HG03103 (cell line): Measurements from ENCODE around the gene ARMC8.

Source experiments
- ATAC-seq: cut with Tn5 transposase; IDR thresholded peaks from one replicate; pipeline ENCODE4 v1.9.1; 2021; ENCODE audit warnings: low read depth; ENCODE audit not compliant: unreplicated experiment

Gene ARMC8

GRCh38 chr3:138197524-138197923 lies 10.4 kb downstream of the ARMC8 start:
- no peak for ATAC-seq

DNA sequence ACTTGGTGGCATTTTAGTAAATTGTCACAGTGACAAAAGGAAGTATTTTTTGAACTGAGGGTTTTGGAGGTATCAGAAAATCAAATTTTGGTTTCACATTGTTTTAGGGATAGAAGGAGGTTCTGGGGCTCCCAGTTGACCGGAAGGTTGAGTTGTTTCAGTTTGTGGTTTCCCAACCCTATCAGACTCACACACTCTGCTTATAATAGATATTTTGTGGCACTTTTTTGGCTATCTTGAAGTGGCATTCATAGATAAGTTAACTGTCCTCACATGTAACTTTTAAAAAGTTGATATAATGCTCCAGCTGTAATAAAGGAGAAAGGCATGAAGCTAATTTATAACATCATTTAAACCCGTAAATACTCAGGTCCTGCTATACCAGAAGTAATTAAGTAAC lies 12.8 kb downstream of the ARMC8 start:
- ATAC-seq: peak; percentile 61

DNA sequence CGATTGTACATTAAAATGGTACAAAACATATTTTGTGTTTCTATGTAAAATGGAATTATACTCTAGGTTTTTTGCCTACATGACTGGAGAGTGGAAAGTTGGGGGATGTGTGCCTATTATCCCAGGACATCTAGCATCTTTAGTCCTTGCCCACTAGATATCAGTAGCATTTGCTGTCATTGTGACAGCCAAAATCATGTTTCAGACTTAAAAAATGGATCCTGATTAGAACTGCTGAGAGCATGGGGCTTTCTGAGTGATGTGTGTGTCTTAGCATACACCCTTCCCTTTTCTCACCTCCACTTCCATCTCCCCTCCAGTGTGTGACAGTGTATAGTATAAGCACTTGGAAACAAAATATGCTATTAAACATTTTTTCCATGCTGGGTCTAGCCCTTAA lies 13.3 kb downstream of the ARMC8 start:
- no peak for ATAC-seq

DNA sequence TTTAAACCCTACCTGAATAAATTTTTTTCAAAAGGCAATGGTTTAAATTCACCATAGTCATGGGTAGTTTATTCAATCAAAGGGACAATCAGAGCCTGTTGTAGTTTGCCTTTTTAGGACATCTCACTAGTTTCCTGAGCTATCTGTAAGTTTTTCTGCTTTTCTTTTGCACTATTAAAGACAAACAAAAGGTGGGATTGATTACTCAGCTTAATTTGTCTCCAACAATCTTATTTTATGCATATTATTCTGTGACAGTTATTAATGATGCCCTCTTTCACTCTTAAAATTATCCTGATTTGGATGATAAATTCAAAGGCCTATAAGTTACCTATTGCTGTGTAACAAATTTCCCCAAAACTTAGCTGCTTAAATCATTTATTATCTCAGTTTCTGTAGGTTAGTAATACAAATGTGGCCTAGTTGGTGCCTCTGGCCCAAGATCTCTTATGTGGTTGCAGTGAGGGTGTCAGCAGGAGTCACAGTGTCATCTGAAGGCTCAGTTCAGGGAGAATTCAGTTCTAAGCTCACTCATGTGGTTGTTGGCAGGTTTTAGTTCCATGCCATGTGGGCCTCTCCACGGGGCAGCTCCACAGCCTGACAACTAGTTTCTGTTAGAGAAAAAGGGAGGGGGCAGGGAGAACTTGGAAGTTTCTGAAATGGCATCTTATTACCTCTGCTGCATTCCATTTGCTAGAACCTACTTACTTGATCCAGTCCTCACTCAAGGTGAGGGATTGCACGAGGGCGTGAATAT lies 16.0 kb downstream of the ARMC8 start:
- ATAC-seq: no peak

DNA sequence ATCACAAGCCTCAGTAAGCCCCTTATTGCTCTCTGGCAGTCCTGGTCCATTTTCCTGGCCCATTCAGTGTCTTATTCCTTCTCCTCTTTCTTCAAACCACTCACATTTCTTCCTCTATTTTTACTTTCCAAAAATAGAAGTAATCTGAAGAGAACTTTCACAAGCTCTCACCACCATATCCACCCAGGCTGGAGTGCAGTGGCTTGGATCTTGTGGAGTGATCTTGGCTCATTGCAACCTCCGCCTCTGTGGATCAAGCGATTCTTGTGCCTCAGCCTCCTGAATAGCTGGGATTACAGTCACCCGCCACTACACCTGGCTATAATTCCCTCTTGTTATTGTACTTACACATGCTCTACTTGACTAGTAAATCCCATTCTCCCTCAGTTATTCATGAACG lies 16.8 kb downstream of the ARMC8 start:
- no peak for ATAC-seq

DNA sequence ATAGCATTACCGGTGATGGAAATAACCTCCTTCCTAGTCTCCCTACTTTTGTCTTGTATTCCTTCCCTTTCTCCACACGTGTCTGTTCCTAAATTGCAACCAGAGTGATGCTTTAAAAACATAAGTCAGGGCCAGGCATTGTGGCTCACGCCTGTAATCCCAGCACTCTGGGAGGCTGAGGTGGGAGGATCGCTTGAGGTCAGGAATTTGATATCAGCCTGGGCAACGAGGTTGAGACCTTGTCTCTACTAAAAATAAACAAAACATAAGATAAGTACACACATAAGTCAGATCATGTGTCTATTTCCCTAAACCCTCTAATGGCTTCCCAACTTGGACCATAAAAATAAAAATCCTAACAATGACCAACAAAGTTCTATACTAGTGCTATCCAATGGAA lies 18.4 kb downstream of the ARMC8 start:
- no peak for ATAC-seq

DNA sequence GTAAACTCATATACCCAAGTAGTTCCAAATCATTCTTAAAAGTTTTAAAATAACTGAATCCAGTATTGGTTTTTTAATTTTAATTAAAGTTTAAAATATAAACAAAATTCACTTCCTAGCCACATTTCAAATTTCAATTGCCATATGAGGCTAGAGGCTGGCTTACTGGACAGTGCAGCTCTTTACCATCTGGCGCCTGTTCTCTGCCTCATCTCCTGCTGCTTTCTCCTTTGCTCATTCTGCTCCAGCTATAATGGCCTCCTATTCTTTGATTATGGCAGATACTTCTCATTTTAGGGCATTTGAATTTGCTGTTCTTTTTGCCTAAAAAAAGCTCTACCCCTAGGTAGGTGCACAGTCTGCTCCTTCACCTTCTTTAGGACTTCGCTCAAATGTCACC lies 19.1 kb downstream of the ARMC8 start:
- ATAC-seq: no peak

DNA sequence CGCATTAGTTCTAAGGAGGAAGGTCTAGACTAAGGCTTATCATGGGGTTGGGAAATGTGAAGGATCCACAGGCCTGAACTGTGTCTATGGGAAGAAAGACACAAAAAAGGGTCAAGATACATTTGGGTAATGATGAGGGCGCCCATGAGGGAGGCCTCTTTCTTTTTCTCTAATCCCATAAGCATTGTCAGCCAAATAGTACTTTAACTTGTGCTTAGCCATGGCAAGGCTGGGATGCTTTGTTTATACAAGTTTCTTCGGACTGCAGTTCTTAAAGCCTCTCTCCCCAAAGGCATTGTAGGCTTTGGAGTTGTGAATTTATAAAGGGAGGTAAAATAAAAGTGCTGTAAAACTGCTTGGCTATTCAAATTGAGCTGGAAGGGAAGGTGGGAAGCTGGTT lies 23.4 kb downstream of the ARMC8 start:
- ATAC-seq: no peak

DNA sequence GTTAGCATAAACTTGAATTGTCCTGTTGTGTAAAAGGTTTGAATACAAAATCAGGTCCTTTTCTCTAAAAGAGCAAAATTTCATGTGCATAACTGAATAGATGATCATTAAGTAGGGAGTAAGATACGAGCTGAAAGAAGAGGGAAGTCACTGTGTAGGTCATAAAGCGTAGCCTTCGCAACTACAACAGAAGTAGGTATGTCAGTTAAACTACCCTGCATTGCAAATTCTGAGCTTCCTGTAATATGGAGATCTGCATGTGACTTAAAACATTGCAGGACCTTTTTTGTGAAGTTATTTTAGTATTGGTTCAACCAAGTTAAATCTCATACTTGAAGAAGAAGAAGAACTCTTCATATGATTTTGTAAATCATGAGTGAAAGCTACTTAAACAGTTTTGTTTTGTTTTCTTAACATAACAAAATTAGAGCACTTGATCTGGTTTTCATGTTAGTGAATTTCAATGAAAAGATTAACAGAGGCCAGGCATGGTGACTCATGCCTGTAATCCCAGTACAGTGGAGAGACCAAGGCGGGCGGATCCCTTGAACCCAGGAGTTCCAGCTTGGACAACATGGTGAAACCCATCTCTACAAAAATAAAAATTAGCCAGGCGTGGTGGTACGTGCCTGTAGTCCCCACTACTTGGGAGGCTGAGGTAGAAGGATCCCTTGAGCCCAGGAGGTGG lies 26.4 kb downstream of the ARMC8 start:
- no peak for ATAC-seq

DNA sequence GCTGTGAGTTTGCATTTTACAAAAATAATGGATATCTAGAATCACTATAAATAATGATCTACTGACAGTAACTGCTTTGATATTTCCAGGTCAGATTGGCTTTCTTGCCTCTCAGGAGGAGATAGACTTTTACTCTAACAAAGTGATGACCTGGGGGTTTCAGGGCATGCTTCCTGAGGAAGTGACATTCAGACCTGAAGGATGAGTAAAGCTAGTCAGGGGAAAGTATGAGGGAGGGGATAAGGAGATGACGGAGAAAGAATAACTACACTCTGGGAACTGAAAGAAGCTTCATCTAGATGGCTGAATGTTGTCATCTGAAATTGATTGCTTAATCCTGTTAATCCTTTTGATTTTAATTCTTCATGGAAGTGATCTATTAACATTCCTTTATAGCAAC lies 32.2 kb downstream of the ARMC8 start:
- no peak for ATAC-seq

GRCh38 chr3:138220242-138220641 lies 33.1 kb downstream of the ARMC8 start:
- no peak for ATAC-seq

DNA sequence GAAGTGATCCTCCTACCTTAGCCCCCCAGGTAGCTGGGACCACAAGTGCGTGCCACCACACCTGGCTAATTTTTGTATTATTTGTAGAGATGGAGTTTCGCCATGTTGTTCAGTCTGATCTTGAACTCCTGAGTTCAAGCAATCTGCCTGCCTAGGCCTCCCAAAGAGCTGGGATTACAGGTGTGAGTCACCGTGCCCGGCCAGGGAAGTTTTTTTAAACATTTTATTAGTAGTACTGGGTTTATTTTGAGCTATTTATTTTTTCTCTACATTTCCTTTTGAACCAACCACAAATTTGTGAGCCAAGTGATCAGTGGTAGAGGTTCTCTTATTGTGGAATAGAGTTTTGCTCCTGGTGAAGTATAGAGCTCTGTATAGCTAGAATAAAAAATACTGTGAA lies 33.7 kb downstream of the ARMC8 start:
- ATAC-seq: no peak

DNA sequence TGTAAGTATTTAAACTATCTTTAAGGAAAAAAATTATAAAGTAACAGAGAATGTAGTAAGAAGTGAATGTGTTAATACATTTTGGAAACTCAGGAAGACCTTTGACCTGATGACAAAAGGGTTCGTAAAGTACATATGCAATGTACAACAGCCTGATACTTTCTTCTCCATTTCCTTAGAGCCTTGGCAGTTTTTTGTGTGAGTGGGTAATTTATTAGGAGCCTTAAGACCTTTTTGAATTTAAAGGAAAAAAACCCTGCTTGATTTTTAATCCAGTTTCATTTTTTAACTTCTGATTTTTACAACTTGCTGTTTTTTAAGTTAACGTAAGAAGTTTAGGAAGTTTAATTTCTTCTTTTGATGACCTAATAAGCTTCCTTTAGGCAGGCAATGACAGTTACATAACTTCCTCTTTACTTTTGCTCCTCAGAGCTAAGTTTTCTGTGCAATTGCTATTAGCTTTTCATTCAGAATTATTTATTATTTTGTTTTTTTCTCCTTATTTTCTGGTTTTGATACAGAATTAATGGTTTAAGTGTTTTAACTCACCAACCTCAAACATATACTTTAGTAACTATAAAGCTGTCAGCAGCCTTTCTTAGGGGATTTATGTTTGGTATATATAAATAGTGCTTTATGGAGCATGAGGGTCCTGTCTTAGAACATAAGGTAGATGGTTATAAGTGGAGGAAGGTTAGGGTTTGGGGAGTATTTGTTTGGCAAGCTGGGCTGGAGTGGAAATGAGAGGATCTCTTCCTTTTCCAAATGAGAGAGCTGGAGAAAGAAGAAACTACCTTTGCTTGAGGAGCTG lies 35.2 kb downstream of the ARMC8 start:
- ATAC-seq: no peak

- no peak for ATAC-seq
Measured at GRCh38 chr3:138222942-138223287, 35.8 kb downstream of the ARMC8 start.

- no peak for ATAC-seq
Measured at GRCh38 chr3:138227650-138228049, 40.5 kb downstream of the ARMC8 start.

DNA sequence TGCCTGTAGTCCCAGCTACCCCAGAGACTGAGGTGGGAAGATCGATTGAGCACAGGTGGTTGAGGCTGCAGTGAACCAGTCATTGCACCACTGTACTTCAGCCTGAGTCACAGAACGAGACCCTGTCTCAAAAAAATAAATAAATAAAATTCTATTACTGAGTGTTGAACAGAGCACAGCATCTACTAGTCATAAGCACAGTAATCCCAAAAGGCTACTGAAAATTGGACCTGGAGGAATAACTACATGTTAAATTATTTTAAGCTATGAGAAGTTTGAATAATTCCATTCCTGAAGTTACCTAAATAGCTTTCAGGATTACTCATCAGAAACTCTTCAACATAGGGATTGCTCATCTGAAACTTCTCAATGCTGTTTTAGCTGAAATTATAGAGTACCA lies 43.4 kb downstream of the ARMC8 start:
- no peak for ATAC-seq

GRCh38 chr3:138232705-138233364 lies 45.7 kb downstream of the ARMC8 start:
- no peak for ATAC-seq

- no peak for ATAC-seq
Measured at GRCh38 chr3:138234401-138235179, 47.5 kb downstream of the ARMC8 start.

GRCh38 chr3:138238711-138239110 lies 51.6 kb downstream of the ARMC8 start:
- no peak for ATAC-seq

DNA sequence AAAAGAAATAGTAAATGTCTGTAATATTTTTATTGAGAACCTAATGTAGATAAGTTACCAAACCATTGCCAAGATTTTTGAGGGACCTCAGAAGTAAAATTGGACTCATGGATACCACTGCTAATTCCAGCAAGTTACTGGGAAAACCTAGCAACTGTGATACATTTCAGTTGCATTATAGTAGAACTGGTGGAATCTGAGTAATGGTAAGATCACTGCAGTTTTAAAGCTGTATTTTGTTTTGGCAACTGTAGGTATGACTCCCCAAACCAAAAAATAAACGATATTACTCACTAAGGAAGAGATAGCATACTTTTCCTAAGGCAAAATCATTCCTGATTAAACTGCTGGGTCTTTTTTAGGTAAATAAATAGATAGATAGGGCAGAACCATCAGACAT lies 54.0 kb downstream of the ARMC8 start:
- no peak for ATAC-seq
